Skin epidermis (tissue), 12 donors: ENCODE results near the gene SNAP91.
"Not testable (repeated sequence)": the region's sequence is repeated elsewhere in the genome, so short reads cannot be mapped to it uniquely, and the experiment has no call there.

Source experiments
- H3K27ac ChIP-seq, 21 experiments: fragments of 200-600 bp; sonication (generic) in 11 of 21; one replicate each; pipeline ENCODE4 v1.5.0; 2020; ENCODE audit warnings: mild to moderate bottlenecking in 3 of 21, inconsistent platforms in 2 of 21, moderate library complexity in 2 of 21
- H3K4me3 ChIP-seq, 7 experiments: fragments of 200-600 bp; sonication (generic) in 2 of 7; one replicate each; pipeline ENCODE4 v1.5.0; 2020; ENCODE audit warnings: inconsistent platforms in 2 of 7, mild to moderate bottlenecking in 2 of 7, moderate library complexity in 1 of 7

The SNAP91 gene

DNA sequence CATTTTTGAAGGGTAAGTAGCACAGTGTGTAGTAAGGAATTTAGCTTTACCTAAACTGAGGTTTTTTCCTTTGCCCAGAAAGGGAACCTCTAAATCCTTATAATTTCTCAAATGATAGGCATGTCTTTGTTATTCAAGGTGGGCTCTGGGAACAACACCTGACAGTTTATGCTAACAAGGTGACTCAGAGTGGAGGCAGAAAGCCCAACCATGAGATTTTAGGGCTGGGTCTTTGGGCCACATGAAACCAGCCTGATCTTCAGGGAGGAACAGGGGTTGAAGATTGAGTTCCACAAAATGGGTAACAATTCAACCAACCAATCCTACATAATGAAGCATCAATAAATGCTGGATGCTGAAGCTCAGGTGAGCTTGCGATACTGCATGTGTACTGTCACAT is 149.9 kb downstream of the SNAP91 start:
- H3K27ac ChIP-seq = no peak overlapping the region
- no peak overlapping the region for H3K4me3 ChIP-seq

DNA sequence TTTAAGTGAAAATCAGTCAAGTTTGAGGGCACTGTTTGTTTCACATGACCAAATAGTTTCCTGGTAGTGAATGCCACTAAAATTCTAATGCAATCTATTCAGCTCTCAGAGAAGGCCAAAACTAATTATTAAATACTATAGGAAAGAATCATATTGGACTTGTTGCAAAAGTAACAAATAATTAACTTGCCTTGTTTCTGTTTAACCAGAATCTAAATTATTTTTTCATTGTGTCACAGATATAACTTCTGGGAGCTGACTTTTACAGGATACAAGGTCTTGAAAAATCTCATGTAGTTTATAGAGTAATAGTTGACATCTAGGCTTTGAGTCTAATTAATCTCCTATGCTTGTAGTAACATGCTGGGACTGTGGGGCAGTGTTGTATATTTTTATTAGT is 152.0 kb downstream of the SNAP91 start:
- H3K27ac ChIP-seq = no peak overlapping the region
- H3K4me3 ChIP-seq = no peak overlapping the region

- not testable (repeated sequence) for H3K4me3 ChIP-seq, H3K27ac ChIP-seq
Measured at GRCh38 chr6:83551748-83552147, 157.2 kb downstream of the SNAP91 start.

DNA sequence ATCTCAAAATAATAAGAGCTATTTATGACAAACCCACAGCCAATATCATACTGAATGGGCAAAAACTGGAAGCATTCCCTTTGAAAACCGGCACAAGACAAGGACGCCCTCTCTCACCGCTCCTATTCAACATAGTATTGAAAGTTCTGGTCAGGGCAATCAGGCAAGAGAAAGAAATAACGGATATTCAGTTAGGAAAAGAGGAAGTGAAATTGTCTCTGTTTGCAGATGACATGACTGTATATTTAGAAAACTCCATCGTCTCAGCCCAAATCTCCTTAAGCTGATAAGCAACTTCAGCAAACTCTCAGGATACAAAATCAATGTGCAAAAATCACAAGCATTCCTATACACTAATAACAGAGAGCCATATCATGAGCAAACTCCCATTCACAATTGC is 158.4 kb downstream of the SNAP91 start:
- H3K4me3 ChIP-seq, H3K27ac ChIP-seq: not testable (repeated sequence)

DNA sequence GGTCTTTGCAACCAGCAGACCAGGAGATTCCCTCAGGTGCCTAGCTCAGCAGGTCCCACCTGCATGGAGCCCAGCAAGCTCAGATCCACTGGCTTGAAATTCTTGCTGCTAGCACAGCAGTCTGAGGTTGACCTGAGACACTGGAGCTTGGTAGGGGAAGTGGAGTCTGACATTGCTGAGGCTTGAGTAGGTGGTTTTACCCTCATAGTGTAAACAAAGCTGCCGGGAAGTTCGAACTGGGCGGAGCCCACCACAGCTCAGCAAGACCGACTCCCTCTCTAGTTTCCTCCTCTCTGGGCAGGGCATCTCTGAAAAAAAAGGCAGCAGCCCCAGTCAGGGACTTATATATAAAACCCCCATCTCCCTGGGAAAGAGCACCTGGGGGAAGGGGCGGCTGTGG is 162.3 kb downstream of the SNAP91 start:
- H3K4me3 ChIP-seq = no peak overlapping the region
- no peak overlapping the region for H3K27ac ChIP-seq

- Histone ChIP-seq H3K27ac (no peak overlapping the region), H3K4me3 (no peak overlapping the region)
Measured at GRCh38 chr6:83539678-83540077, 169.2 kb downstream of the SNAP91 start.

DNA sequence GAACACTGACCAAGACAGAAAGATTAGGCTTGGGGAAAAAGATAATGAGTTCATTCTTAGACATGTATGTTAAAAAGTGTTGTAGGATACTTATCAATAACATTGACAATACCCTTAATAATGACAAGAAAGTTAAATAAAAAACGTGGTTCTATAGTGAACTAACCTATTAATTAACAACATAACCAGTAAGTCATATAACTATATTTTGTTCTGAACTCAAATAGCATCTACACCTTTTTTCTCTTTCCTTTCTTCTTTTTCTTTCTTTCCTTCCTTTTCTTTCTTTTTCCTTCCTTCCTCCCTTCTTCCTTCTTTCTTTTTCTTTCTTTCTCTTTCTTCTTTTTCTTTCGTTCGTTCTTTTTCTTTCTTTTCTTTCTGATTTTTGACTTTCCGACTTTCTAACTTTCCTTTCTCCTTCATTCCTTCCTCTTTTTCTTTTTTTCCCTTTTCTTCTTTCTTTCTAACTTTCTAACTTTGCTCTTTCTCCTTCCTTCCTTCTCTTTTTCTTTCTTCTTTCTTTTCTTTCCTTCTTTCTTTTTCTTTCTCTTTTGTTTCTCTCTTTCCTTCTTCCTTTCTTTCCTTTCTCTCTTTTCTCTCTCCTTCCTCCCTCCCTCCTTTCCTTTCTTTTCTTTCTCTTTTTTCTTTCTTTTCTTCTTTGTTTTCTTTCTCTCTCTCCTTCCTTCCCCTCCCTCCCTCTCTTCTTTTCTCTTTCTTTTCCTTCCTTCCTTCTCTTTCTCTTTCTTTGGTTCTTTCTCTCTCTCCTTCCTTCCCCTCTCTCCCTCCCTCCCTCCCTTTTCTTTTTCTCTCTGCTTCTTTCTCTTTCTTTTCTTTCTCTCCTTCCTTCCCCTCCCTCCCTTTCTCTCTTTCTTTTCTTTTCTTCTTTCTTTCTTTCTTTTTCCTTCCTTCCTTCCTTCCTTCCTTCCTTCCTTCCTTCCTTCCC is 172.0 kb downstream of the SNAP91 start:
- H3K27ac ChIP-seq = no peak overlapping the region
- no peak overlapping the region for H3K4me3 ChIP-seq

DNA sequence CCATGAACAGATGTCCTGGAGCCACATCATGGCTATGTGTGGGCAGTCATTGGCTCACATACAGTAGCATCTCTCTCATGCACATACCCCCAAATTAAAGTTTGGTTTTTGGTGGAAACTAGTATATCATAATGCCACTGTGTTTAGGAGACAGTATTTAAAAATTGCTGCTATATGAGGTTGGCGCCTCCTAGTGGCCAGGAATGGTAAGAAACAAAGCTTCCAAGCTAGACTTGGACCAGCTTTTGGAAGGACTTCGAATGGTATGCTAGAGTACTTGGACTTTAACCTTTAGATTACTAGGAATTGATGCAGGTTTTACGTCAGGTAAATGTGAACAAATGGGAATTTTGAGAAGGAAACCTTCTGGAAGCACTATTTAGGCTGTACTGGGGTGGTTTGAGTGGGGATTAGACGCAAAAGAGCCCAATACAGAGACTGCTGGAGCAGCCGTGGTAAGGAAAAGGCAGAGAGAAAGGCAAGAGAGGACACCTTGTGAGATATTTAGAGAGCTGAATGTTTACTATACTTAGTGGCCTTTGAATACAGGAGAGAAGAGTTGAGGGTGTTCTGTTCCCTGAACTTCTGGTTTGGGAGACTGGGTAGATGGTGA is 172.8 kb downstream of the SNAP91 start:
- no peak overlapping the region for H3K4me3 ChIP-seq
- no peak overlapping the region for H3K27ac ChIP-seq

GRCh38 chr6:83518816-83519480 is 190.0 kb downstream of the SNAP91 start:
- H3K4me3 ChIP-seq = no peak overlapping the region
- no peak overlapping the region for H3K27ac ChIP-seq

GRCh38 chr6:83517500-83517899 is 191.4 kb downstream of the SNAP91 start:
- Histone ChIP-seq H3K27ac (no peak overlapping the region), H3K4me3 (no peak overlapping the region)

GRCh38 chr6:83514866-83515466 is 193.9 kb downstream of the SNAP91 start:
- no peak overlapping the region for H3K27ac ChIP-seq
- H3K4me3 ChIP-seq = no peak overlapping the region

GRCh38 chr6:83514466-83514865 is 194.4 kb downstream of the SNAP91 start:
- Histone ChIP-seq H3K4me3 (no peak overlapping the region), H3K27ac (no peak overlapping the region)

DNA sequence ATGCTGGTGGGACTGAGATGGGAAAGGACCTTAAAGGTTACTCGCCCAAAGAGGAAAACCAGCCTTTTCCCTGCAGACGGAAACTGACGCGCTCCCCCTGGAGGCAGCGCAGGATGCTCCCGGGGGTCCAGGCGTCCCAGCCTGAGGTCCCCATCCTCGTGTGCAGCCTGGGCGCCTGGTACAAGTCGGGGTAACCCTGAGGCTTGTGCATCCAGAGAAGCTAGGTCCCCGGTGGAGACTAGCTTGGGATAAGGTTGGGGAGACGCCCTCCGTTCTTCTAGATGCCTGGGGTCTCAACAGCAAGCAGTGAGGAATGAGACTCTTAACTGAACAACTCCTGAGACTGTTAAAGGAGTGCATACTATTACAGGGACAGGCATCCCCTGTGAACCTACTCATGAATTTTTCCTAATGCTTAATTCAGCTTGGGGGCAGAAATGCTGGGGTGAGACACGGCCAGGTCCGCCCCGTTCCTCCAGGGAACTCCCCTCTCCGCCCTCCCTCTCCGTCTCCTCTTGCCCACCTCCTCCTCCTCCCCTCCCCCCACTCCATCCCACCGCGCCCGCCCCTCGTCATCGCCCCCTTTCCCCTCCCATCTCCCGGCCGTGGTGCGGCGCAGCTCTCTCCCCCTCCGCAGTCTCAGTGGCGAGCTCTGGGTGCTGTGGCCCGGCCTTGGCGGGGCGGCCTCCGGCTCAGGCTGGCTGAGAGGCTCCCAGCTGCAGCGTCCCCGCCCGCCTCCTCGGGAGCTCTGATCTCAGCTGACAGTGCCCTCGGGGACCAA is 196.8 kb downstream of the SNAP91 start, which contains the start of gene PRSS35:
Gene PRSS35, plus strand, starts transcription at position 634 of the 781 bp plus-strand sequence. CDS start 10,908 bp downstream, outside the sequence.
- peak within 1 kb of the TSS in 1 of 21 experiments; percentile 23 for H3K27ac ChIP-seq

GRCh38 chr6:83511266-83511665 is 197.6 kb downstream of the SNAP91 start:
- no peak overlapping the region for H3K27ac ChIP-seq
- H3K4me3 ChIP-seq = no peak overlapping the region

More for the DNA sequence above, 196.8 kb downstream of the SNAP91 start, which contains the start of gene PRSS35:
- H3K4me3 ChIP-seq = peak within 1 kb of the TSS; percentile 3 to 37 (median 19)

GRCh38 chr6:83510791-83511190 is 198.1 kb downstream of the SNAP91 start:
- no peak overlapping the region for H3K4me3 ChIP-seq
- no peak overlapping the region for H3K27ac ChIP-seq

DNA sequence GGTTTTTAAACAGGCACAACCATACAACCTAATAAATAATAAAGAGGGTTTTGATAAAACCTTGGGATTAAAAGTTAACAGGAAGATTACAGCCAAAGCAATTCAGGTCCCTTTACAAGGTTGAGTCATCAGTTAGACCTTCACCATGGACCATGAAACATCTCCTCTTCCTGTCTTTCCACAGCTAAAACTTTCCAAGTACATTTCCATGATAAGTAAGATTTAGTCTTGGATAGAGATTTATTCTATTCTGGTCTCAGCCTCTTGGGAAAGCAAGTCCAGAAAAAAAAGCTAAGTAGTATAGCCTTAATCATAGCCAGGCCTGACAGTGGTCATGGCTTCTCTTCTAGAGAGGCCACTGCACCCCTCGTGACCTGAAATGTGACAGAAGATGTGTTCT is 199.5 kb downstream of the SNAP91 start:
- H3K27ac ChIP-seq = no peak overlapping the region
- no peak overlapping the region for H3K4me3 ChIP-seq

DNA sequence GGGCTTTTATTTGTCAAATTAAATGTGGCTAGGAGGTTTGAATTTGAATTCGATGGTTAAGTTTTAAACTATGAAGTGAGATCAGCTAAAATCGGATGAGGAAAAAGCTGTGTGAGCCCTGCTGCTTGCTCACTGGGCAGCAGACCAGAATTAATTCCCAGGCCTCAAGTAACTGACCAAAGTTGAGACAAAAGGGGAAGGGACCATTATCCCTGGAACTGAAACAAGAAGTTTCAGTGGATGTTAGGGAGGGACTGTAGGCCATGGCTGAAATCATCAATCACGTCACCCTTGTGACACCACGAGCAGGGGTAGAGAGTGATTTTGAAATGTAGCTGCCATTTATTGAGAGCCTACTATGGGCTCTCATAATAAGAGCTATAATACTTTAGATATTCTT is 203.5 kb downstream of the SNAP91 start:
- H3K27ac ChIP-seq = no peak overlapping the region
- H3K4me3 ChIP-seq = no peak overlapping the region
